GM10847 (cell line): ENCODE measurements around the gene LHFPL2.

Experiments used
- POLR2A ChIP-seq: IDR thresholded peaks from 2 replicates; pipeline ENCODE4 v1.6.1; 2011; ENCODE audit not compliant: insufficient read length; ENCODE audit errors: extremely low read depth

LHFPL2 gene

DNA sequence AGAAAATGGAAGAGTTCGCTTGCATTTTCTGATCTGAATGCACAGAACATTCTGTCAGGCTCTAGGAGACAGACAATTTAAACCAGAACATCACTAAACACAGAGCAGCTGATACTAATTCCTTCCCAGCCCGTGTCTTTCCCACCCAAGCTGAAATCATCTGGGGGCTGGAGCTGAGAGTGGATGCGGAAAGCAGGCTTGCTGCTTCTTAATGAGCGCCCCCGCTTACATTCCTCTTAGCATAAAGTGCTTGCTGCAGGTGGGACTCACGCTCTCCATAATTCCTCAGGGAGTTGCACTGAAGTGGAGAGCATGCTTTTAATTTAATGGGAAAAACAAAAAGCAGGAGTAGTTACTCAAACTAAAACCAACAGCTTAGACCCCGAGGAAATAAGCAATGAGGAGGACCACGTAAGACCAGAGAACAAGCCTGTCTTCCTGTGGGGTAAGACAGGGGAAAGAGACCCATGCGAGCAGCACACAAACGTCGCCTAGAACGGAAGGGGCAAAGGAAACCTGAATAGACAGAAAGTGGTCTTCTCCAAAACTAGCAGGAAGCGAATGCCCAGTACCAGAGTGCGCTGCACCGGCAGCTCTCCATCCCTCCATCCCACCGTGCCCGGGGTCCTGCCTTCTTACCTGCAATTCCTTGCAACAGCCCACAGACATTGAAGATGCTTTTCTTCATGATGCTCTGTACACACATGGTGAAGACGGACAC lies 139.3 kb downstream of the LHFPL2 start:
- TF ChIP-seq POLR2A, result no peak

DNA sequence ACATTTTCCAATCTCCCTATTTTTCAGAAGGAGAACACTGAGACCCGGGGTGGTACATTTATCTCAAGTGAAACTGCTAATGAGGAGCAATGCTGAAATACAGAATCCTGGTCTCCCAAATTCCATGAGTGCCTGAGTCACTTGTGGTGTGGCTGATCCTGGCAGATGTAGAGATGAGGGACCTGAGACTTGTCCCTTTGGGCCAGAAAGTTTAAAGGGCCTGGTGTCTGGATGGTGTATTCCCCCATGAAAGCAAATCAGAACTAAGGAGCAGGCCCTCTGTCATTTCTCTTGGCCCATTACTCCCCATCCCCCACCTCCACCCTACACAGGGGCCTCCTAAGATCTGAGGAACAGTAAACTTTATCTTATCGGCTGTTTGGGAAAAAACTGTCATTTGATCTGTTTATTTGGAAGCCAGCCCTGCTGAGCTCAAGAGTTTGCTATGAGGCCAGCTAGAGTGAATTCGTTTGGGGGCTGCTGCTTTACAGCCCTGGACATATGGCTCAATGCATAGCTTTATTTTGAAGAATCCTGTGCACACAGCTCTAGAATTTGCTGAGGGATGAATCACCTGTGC lies 140.3 kb downstream of the LHFPL2 start:
- TF ChIP-seq POLR2A, result no peak

DNA sequence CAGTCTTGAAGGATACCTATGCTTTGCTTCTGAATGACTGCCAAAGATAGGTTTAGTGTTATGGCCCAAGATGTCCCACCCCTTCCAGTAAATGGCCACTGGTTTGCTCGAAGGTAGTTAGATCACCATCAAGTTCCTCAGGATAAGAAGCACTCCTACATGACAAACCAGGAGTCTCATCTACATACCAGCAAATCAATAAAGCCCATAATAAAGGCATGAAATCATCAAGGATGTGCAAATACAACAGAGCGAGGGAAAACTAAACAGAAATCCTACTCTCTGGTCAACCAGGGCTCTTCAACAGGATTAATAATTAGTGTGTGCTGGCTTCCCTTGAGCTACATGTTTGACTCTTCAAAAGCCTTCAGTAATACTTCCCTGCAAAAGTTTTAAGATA lies 141.0 kb downstream of the LHFPL2 start:
- no peak for TF ChIP-seq POLR2A

DNA sequence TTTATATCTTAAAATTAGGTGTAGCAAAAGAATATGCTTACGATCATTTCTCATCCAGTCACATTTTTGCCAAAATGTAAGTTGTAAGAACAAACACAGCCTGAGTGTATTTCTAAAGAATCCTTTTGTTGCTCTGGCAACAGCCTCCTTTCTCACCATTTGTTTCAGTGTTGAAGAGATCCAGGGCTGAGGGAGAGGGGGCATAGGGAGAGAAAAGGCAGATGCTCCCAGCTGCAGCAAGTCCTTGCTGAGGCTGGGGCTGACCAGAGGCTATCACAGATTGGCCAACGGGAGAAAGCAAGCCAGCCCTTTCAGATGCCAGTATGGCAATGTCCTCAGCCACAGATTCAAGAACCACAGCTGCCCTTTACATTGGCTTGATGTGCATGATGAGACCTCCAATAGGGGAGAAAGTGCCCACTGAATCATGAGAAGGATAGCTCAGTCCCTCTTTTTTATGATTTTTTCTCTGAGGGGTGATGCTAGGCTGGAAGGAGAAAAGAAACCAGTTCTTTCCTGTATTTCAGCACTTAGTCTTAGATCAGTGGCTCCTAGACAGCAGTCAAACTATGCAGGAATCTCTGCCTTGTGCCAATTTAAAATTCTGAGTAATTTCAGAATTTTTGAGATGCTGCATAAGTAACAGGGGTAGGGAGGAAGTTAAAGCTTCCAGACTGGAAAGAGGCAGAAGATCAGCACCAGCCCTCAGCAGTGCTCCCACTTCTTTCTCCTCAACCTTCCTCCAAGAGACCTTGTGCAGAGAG lies 142.1 kb downstream of the LHFPL2 start:
- no peak for TF ChIP-seq POLR2A

DNA sequence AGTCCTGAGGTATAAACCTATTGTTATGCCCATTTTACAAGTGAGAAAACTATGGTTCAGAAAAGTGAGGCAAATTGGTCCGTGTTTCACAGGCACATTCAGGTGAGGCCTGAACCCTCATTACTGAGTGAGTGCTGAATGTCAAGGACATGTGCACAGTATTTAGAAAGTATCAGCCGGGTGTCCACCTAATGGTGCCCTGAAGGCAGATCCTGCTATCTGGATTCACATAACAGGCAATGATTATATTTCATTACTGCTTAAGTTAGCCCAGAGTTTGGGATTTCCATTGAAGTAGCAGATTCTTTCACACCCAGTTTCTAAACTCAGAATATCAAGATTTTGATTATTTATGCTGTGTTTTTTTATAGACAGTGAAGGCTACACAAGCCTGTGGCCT lies 142.7 kb downstream of the LHFPL2 start:
- no peak for TF ChIP-seq POLR2A

DNA sequence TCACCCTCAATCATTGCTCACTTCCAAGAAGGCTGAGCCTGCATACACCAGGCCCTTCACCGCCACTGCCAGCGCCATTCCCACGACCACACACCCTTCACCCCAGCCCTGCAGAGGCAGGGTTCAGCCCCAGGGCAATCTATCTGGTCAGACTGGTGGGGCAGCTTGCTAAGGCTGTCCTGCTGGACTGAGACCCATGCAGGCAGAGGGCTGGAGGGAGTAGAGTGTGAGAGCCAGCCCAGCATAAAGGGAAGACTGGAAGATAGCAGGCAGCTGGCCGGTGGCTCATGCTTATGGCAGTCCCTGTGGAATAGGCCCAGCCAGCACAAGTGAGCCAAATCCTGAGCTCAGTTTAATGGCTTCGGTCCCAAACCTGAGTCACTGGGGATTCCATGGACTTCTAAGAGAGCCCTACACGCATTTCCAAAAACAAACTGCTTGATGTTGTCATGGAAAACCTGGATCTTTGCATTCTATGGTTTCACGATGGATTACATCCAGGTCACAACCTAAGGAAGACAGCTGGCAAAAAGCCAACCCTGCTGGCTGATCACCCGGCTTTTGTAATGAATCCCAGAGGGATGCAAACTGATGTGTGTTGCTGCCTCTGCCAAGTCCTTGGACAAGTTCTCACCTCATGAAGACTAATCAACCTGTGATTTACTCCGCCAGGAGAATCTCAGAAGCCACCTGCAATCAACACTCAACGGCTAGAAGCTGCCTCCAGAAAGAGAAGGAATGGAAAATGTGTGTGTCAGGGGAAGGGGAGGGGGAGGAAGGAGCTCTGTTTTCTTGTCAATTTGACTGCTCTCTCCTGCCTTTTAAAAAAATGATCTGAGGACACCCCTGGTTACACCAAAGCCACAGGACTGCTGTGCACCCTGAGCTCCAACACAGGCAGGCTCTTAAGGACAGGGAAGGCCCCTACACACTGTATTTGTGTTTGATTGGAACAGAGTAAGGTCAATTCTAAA lies 143.6 kb downstream of the LHFPL2 start:
- no peak for TF ChIP-seq POLR2A

DNA sequence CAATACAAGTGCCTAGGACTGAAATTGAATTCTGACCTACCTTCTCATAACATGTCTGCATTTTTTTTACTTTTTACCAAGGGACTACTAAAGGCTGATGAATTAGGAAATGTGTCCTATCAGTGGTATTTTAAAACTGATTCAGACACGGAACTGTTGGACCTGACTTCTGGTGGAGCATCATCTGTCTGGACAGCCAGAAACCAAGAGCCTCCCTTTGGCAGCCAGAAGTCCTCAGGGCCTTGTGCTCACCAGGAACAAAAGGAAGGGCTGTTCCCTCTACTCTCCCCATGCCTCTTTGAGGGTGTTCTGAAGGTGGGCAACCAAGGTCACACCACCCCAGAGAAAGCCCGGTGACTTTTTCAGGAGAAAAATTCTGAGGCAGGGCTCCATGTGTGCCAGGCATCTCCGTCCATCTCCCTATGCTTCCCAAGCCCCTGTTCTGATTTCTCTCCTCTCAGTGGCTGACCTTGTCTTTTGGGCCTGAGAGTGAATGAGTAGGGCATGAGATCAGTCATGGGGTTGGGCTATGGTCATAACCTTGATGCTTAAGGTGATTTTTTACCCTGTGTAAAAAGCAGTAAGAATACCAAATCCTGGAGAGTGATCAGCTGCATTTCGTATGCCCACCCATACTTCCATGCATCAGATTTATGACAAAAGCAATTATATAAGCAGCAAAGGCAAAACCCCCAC lies 144.5 kb downstream of the LHFPL2 start:
- no peak for TF ChIP-seq POLR2A

DNA sequence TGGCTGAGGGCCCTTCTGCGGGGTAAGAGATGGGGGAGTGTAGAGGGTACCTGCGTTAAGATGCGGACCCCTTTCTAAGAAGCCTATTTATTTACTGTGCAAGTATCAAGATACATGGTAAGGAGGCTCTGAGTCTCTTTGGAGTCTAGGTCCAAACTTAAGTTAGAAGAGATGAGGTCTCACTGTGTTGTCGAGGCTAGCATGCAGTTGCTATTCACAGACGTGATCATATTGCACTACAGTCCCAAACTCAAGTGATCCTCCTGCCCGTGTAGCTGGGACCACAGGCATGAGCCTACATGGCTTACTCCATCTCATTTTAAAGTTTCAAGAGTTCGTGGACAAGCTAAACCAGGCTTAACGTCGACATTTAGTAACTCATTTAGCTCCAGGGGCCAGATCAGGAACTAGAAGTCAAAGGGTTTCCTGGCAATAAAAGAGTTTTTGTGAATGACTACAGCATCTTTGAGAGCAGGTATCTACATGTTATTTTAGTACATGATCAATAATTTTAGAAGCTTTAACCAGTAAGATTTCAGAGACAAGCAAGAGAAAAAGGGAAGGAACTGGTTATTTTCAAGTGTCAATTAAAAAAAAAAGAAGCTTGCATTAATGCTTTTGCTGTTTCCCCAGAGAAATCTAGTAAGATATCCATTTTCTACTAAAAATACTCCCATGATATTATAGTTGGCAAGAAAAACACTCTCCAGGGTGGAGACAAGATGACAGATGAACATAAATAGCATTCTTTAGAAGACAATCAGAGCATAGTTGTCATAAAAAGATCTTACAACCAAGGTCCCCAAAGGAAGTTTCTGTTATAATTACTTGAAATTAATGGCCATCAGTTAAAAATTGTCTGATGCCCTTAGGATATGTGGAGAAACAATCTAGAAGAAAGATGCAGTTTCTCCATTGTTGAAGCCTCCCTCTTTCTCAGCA lies 146.9 kb downstream of the LHFPL2 start:
- no peak for TF ChIP-seq POLR2A

DNA sequence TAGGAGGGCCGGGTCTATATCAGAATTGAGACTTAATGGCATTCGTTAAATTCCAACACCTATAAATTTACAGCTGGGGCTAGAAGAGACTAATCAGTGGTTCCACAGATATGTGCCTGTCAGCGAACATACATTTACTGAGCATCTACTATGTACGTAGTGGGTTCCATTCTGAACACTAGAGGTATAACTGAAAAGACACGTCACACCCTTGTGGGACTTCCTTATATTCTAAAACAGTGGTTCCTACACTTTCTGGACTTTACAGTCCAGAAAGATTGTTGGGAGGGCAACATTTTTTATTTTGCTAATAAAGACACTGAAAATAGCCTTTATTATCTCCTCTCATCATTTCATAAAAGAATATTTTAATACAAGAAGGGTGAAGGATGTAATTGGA lies 147.7 kb downstream of the LHFPL2 start:
- no peak for TF ChIP-seq POLR2A

DNA sequence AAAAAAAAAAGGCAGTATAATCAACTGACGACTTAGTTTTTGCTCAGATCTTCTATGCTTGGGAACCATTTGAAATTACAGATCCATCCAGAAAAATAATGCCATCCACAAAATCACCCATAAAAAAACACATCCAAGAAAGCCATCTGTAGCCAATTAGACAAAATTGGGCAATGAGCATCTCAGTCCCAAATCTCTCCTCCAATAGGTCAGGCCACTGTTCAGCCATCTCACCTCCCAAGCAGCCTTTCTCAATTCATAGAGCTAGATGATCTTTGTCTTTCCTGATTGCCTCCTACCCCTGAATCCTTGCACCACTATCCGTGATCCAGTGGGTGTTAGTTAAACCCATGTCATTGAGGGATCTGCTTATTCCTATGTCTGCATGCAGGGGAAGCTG lies 148.5 kb downstream of the LHFPL2 start:
- TF ChIP-seq POLR2A, result no peak

DNA sequence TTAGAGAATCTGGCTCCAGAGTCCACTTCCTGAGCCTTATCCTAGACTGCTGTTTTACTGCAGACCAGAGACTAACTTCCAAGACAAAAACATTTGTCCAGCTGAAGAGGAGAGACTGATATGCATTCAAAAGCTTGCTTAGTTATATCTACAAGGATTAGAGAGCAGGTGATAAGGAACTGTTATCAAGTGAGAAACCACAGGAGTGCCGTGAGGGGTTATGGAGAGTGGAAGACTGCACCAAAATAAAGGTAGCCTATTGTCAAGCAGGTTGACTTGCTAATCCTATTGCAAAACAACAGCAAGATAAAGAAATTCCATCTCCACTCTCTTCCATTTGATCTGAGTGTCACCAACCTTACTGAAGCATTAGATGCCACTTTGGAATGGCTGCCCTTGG lies 149.1 kb downstream of the LHFPL2 start:
- no peak for TF ChIP-seq POLR2A

DNA sequence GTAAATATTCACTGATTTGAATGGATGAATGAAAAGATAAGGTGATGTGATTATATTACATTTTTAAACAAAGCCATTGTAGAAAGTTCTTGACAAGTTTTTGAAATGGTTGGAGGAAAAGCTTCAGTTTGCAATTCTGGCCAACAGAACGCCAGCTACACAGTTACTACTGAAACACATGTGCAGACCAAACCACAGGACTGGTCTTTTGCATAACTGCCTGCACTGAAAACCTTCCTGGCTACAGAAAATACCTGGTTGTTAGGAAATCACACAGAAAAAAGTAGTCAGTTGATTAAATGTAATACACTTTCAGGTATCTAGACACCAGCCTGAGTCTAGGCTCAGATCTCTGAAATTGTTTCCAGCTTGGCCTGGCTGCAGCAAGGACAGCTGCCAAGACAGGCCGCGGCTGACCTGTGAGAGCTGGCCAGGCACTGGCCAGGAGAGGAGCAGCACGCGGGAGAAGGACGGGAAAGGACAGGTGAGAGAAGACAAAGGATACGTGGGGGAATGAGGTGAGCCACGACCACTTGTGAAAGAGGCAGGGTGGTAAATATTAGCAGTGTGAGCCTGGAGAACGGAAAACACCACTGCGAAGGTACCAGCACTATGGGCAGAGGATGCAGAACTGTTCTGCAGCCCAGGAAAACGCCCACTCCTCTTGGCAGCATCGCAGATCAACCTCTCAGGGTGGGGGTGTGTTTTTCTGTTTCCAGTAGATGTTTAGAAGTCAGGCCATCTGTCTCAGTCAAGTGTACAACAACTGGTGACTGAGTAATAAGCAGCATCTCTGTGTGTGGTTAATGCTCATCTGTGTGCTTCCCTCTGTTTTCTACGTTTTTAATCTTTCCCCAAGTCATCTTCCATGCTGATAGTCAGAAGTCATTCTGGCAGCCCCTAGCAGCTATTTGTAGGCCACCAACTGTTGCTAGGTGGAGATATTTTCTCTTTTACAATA lies 150.7 kb downstream of the LHFPL2 start:
- TF ChIP-seq POLR2A, result no peak
